A549 (cell line): Measurements from ENCODE around the gene MUC6.

Source experiments
- CEBPB ChIP-seq, 2 experiments: fragments of >200 bp in 1 of 2; sonication (Bioruptor Twin) in 1 of 2; formaldehyde crosslinking in 1 of 2; IDR thresholded peaks; 2 replicates each; pipeline ENCODE4 v1.6.1; 2012 to 2016
- EP300 ChIP-seq, 2 experiments: fragments of >200 bp; sonication (Bioruptor Twin); formaldehyde crosslinking; IDR thresholded peaks; 2 replicates in 1 of 2; 3 replicates in 1 of 2; pipeline ENCODE4 v1.6.1; 2016 to 2017
- HOXA7 ChIP-seq: fragments of 250-450 bp; sonication (Bioruptor Pico); IDR thresholded peaks from 2 replicates; pipeline ENCODE4 v1.5.0; 2020; ENCODE audit warnings: mild to moderate bottlenecking, moderate library complexity
- MAFK ChIP-seq: fragments of 450-650 bp; IDR thresholded peaks from 2 replicates; pipeline ENCODE4 v1.6.1; 2014; ENCODE audit not compliant: partially characterized antibody
- MAZ ChIP-seq: fragments of 150-350 bp; IDR thresholded peaks from 2 replicates; pipeline ENCODE4 v1.6.1; 2014; ENCODE audit warnings: antibody characterized with exemption, low read depth, low read length, borderline replicate concordance
- POLR2A ChIP-seq: IDR thresholded peaks from 2 replicates; pipeline ENCODE4 v1.6.1; 2012; ENCODE audit warnings: mild to moderate bottlenecking, low read length
- RARB ChIP-seq: fragments of 250-450 bp; sonication (Bioruptor Pico); IDR thresholded peaks from 2 replicates; pipeline ENCODE4 v1.8.0; 2021; ENCODE audit warnings: mild to moderate bottlenecking, moderate library complexity
- RFX5 ChIP-seq: fragments of 450-650 bp; IDR thresholded peaks from 2 replicates; pipeline ENCODE4 v1.7.1; 2014; ENCODE audit warnings: antibody characterized with exemption, mild to moderate bottlenecking, moderate library complexity
- SMC3 ChIP-seq: fragments of >200 bp; sonication (Bioruptor Twin); formaldehyde crosslinking; IDR thresholded peaks from 3 replicates; pipeline ENCODE4 v1.6.1; 2018; ENCODE audit warnings: inconsistent platforms
- ZFP36 ChIP-seq: fragments of 450-650 bp; IDR thresholded peaks from 2 replicates; pipeline ENCODE4 v1.6.1; 2014; ENCODE audit warnings: borderline replicate concordance; ENCODE audit not compliant: partially characterized antibody
- TF ChIP-seq, protein P1 (sequence below): fragments of 150-350 bp; IDR thresholded peaks from 2 replicates; pipeline ENCODE4 v1.6.1; 2014; ENCODE audit warnings: low read depth, mild to moderate bottlenecking, low read length
- TF ChIP-seq, protein P2 (sequence below): fragments of >200 bp; sonication (Bioruptor Twin); formaldehyde crosslinking; IDR thresholded peaks from 3 replicates; pipeline ENCODE4 v1.5.1; 2016
- TF ChIP-seq, protein P3 (sequence below): fragments of 450-650 bp; IDR thresholded peaks from 2 replicates; pipeline ENCODE4 v1.6.1; 2014; ENCODE audit warnings: antibody characterized with exemption

DNA sequence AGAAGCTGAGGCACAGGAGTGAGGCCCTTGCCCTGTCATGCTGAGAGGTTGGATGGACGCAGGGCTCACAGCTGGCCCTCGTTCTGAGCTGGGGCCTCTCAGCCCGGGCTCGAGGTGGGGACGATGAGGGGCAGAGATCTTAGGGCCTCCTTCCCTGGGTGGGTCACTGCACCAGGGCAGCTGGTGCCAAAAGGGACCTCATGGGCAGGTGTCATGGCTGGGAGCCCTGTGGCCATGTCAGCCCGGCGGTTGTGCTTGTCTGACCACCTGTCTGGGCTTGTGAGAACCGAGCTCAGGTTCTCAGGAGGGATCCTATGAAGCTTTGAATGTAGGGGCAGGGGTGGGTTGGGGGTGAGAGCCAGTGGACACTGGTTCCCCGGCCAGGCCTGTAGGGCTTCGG lies 1.8 kb upstream of the MUC6 start:
- TF ChIP-seq HOXA7 (CRISPR knock-in tag) (no peak), SMC3 (no peak), POLR2A (no peak), EP300 (IDR thresholded peaks at IDR 0.05) (no peak), CEBPB (IDR thresholded peaks at IDR 0.05) (no peak), ZFP36 (no peak), RFX5 (no peak), MAZ (no peak), RARB (CRISPR knock-in tag) (no peak), MAFK (no peak)
- TF ChIP-seq, protein P1, sequence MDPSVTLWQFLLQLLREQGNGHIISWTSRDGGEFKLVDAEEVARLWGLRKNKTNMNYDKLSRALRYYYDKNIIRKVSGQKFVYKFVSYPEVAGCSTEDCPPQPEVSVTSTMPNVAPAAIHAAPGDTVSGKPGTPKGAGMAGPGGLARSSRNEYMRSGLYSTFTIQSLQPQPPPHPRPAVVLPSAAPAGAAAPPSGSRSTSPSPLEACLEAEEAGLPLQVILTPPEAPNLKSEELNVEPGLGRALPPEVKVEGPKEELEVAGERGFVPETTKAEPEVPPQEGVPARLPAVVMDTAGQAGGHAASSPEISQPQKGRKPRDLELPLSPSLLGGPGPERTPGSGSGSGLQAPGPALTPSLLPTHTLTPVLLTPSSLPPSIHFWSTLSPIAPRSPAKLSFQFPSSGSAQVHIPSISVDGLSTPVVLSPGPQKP, result no peak
- TF ChIP-seq, protein P2, sequence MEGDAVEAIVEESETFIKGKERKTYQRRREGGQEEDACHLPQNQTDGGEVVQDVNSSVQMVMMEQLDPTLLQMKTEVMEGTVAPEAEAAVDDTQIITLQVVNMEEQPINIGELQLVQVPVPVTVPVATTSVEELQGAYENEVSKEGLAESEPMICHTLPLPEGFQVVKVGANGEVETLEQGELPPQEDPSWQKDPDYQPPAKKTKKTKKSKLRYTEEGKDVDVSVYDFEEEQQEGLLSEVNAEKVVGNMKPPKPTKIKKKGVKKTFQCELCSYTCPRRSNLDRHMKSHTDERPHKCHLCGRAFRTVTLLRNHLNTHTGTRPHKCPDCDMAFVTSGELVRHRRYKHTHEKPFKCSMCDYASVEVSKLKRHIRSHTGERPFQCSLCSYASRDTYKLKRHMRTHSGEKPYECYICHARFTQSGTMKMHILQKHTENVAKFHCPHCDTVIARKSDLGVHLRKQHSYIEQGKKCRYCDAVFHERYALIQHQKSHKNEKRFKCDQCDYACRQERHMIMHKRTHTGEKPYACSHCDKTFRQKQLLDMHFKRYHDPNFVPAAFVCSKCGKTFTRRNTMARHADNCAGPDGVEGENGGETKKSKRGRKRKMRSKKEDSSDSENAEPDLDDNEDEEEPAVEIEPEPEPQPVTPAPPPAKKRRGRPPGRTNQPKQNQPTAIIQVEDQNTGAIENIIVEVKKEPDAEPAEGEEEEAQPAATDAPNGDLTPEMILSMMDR, result no peak
- TF ChIP-seq, protein P3, sequence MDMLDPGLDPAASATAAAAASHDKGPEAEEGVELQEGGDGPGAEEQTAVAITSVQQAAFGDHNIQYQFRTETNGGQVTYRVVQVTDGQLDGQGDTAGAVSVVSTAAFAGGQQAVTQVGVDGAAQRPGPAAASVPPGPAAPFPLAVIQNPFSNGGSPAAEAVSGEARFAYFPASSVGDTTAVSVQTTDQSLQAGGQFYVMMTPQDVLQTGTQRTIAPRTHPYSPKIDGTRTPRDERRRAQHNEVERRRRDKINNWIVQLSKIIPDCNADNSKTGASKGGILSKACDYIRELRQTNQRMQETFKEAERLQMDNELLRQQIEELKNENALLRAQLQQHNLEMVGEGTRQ, result no peak
